MG63 (cell line): ENCODE measurements around the gene HOXD8. TPM values are rescaled to one million over a fixed set of nuclear protein-coding genes. Genes with fewer than 3 reads are reported as not detected.
A peak's percentile ranks its signal among the peaks of the same experiment; 100 is the strongest.

Experiments used
- DNase-seq: peaks from one replicate; pipeline ENCODE4 v3.0.0-alpha.2; 2020
- H3K27me3 ChIP-seq: fragments of 250-450 bp; sonication (Bioruptor Pico); 2 replicates; pipeline ENCODE4 v1.5.1; 2020; ENCODE audit warnings: mild to moderate bottlenecking, moderate library complexity
- H3K36me3 ChIP-seq: fragments of 250-450 bp; sonication (Bioruptor Pico); 2 replicates; pipeline ENCODE4 v1.5.1; 2020; ENCODE audit warnings: mild to moderate bottlenecking, moderate library complexity
- H3K4me3 ChIP-seq: fragments of 250-450 bp; sonication (Bioruptor Pico); 2 replicates; pipeline ENCODE4 v1.5.1; 2020; ENCODE audit warnings: mild to moderate bottlenecking, moderate library complexity
- H3K9me3 ChIP-seq: fragments of 250-450 bp; sonication (Bioruptor Pico); 2 replicates; pipeline ENCODE4 v1.5.1; 2020; ENCODE audit warnings: mild to moderate bottlenecking, moderate library complexity
- total RNA-seq: library from RNA; depleted of rRNA; stranded (reverse); fragments of >200 nt; shearing (Covaris generic); gene quantifications from 2 replicates; pipeline ENCODE4 v1.2.3, GENCODE V29; 2014; ENCODE audit warnings: low replicate concordance

The HOXD8 gene
- total RNA-seq, 1 experiment from 2014 or later, result 15.5 TPM

GRCh38 chr2:176088048-176088936 lies 41.2 kb upstream of the HOXD8 start:
- H3K9me3 ChIP-seq, result no peaks in the 10 kb centered on the region
- peaks cover 44% of the 10 kb centered on the region for H3K27me3 ChIP-seq
- DNase-seq, result peak; percentile 58
- H3K4me3 ChIP-seq, result peak overlapping the region; percentile 30
- H3K36me3 ChIP-seq, result no peaks in the 10 kb centered on the region

GRCh38 chr2:176088937-176089842 lies 40.3 kb upstream of the HOXD8 start:
- peaks cover 35% of the 10 kb centered on the region for H3K27me3 ChIP-seq

DNA sequence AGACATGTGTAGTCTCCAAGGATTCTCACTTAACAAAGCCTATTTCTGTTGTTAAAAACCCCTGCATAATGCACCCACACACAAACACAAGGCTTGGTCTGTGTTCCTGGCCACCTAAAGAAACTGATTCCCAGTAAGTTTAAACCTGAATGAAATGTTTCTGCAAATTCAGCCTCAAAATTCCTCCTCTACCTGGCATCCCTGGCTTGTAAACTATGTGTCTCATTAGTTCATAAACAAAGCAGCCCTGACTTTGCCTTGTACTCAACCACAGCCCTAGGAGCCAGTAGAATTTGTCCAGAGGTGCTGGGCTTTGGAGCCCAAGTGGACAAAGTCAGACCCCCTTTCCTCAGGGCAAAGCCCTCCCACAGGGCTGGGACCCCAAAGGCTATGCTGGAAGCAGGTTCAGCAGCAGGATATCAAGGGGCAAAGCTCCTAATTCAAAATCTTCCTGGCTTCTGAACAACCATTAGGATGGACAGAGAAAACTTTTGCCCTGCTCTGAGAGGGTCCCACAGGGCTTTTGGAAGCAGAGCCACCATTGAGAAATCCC lies 39.6 kb upstream of the HOXD8 start:
- no peak for DNase-seq
- H3K36me3 ChIP-seq, result peaks cover 4% of the 10 kb centered on the region; the same call in 1 of the 2 replicates
- H3K9me3 ChIP-seq, result no peaks in the 10 kb centered on the region
- no peak overlapping the region for H3K4me3 ChIP-seq
- peaks cover 30% of the 10 kb centered on the region for H3K27me3 ChIP-seq

More at GRCh38 chr2:176088937-176089842, 40.3 kb upstream of the HOXD8 start:
- Histone ChIP-seq H3K4me3 (no peak overlapping the region), H3K9me3 (no peaks in the 10 kb centered on the region), H3K36me3 (no peaks in the 10 kb centered on the region)
- DNase-seq, result no peak

DNA sequence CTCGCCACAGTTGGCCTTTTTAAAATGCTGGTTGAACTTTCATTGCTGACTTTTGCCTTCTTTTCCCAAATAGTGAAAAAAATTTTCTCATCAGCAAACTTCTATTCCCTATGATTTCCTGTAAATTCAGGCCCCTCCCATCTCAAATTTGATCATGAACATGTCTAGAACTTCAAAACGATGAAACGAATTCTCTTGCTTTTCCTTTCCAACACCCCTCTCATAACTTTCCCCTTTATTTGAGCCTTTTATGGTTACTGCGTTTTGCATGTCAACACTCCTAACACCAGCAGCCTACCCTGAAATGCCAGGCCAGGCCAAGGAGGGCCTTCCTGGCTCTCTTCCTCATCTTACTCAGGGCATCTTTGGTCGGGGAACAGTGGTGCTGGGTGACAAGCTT lies 38.6 kb upstream of the HOXD8 start:
- no peak for DNase-seq
- peaks cover 20% of the 10 kb centered on the region for H3K27me3 ChIP-seq
- H3K4me3 ChIP-seq, result no peak overlapping the region
- H3K36me3 ChIP-seq, result peaks cover 4% of the 10 kb centered on the region; the same call in 1 of the 2 replicates
- no peaks in the 10 kb centered on the region for H3K9me3 ChIP-seq

DNA sequence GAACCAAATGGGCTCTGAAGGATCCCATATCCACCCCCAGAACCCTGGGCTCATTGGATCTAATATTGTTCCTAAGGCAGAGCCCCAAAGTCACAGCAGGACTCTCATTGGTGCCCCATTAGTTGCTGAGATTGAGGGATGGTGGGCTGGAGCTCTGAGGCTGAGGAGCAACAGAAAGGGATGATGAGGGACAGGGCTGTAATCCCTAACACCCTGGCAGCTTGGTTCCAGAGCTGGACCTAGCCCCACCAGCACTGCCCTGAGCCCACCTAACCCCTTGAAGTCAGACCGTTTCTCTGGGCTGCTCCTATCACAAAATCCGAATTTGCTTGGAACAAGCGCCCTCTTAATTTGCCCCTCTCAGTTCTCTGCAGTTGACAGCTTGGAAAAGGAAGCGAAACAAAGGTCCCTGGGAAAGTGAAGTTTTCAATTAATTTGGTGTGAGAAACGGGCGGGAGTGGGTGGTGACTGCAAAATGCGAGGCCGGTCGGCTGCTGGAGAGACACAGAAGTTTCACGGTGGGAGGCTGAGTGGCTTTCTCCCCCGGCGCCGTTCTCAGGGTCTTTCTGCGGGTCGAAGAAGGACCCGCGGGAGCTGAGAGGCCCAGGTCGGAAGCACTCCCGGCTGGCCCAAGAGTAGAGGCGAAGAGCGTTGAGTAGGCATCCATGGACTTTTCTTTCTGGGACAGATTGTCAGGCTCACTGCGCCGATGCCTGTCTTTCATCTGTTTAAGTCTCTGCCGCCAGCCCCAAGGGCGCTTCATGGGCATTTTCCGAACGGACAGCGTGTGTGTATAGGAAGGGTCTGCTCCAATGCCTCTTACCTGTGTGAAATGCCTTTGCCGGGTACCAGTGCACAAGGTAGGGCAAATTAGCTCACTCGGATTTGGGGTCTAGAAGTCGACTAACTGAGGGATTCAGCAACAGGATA lies 37.9 kb upstream of the HOXD8 start:
- peaks cover 13% of the 10 kb centered on the region for H3K27me3 ChIP-seq
- DNase-seq, result no peak
- peaks cover 4% of the 10 kb centered on the region; the same call in 1 of the 2 replicates for H3K36me3 ChIP-seq
- no peaks in the 10 kb centered on the region for H3K9me3 ChIP-seq
- H3K4me3 ChIP-seq, result no peak overlapping the region

DNA sequence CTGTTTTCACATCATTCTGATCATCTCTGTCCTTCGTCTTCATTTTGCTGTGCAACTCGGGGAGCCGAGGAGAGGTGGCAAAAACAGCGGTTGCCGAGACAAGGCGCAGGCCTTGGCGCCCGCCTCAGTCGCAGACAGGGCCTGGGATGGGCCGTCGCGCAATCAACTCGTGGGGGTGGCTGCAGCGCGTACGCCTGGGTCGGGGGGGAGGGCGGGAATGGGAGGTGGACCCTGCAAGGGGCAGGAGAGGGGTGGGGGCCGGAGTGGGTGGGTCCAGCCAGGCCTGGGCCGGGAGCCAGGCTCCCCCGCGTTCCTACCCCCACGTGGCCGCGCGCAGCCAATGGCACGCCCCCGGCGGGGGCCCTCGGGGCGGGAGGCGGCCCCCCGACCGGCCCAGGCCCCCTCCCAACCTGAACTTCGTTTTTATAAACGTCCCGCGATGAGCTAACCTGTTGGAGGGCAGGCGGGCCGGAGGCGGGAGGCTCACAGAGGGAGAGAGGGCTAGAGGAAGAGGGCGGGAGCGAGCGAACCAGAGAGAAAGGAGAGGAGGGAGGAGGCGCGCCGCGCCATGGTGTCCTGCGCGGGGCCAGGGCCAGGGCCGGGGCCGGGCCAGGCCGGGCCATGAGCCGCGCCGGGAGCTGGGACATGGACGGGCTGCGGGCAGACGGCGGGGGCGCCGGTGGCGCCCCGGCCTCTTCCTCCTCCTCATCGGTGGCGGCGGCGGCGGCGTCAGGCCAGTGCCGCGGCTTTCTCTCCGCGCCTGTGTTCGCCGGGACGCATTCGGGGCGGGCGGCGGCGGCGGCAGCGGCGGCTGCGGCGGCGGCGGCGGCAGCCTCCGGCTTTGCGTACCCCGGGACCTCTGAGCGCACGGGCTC lies 37.0 kb upstream of the HOXD8 start, which contains the start of gene HOXD13:
Gene HOXD13, plus strand, starts transcription at position 452 of the 875 bp plus-strand sequence. Its CDS starts 170 bp downstream, at position 622.
- DNase-seq, result peak; percentile 61
- peaks cover 4% of the 10 kb centered on the region; the same call in 1 of the 2 replicates for H3K36me3 ChIP-seq
- peaks cover 13% of the 10 kb centered on the region for H3K27me3 ChIP-seq
- H3K4me3 ChIP-seq, result peak within 1 kb of the TSS; percentile 59
- no peaks in the 10 kb centered on the region for H3K9me3 ChIP-seq

GRCh38 chr2:176093145-176093897 lies 36.2 kb upstream of the HOXD8 start:
- Histone ChIP-seq H3K4me3 (peak overlapping the region; percentile 59), H3K9me3 (no peaks in the 10 kb centered on the region), H3K36me3 (peaks cover 4% of the 10 kb centered on the region; the same call in 1 of the 2 replicates), H3K27me3 (peaks cover 14% of the 10 kb centered on the region)
- peak; percentile 62 for DNase-seq

- no peak for DNase-seq
- Histone ChIP-seq H3K27me3 (peaks cover 13% of the 10 kb centered on the region), H3K36me3 (peaks cover 4% of the 10 kb centered on the region; the same call in 1 of the 2 replicates), H3K4me3 (peak overlapping the region; percentile 59), H3K9me3 (no peaks in the 10 kb centered on the region)
These were observed 35.6 kb upstream of the HOXD8 start for GRCh38 chr2:176093898-176094249.

DNA sequence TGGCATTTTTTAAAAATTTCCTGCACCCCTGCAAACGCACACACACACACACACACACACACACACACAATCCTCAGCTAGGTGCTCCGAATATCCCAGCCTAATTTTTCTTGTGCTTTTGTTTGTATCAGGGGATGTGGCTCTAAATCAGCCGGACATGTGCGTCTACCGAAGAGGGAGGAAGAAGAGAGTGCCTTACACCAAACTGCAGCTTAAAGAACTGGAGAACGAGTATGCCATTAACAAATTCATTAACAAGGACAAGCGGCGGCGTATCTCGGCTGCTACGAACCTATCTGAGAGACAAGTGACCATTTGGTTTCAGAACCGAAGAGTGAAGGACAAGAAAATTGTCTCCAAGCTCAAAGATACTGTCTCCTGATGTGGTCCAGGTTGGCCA lies 35.2 kb upstream of the HOXD8 start:
- Histone ChIP-seq H3K9me3 (no peaks in the 10 kb centered on the region), H3K4me3 (peak overlapping the region; percentile 59; the same call in 1 of the 2 replicates), H3K36me3 (peaks cover 4% of the 10 kb centered on the region; the same call in 1 of the 2 replicates), H3K27me3 (peaks cover 11% of the 10 kb centered on the region)
- DNase-seq, result no peak

- H3K36me3 ChIP-seq, result peaks cover 4% of the 10 kb centered on the region; the same call in 1 of the 2 replicates
- H3K4me3 ChIP-seq, result no peak overlapping the region
- no peak for DNase-seq
- peaks cover 2% of the 10 kb centered on the region; the same call in 1 of the 2 replicates for H3K27me3 ChIP-seq
- no peaks in the 10 kb centered on the region for H3K9me3 ChIP-seq
These were observed 34.1 kb upstream of the HOXD8 start for GRCh38 chr2:176095421-176095820.

DNA sequence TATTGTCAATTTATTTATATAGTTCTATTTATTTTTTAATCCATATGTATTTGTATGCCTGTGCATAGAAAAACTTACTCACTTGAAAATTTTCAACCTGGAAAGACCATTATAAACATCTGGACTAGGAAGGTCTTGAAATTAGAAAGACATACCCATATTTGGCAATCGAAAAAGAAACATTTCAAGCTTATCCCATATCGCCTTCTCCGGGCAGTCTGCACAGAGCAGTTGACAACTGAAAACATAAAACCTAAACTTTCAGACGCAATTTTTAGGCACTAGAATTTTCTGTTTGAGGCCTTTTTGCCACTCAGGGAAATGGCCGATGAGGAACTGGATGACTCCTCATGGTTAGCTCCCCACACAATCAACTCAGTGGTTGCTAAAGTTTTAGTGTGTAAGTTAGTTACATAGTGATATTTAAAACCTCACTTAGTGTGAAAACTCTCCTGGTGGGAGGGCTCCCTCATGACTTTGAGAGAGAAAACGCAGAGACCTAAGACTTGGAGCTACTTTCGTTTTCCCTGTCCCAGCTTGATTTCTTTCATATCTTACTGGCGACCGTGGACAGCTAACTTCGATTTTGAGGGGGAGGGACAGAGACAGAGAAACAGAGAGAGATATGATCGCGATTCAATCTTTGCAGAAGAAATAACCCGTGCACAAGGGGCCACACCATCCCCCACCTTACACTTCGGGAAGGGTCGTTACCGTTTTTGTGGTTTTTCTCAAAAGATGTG lies 33.1 kb upstream of the HOXD8 start:
- Histone ChIP-seq H3K4me3 (peak overlapping the region; percentile 63), H3K36me3 (peaks cover 4% of the 10 kb centered on the region; the same call in 1 of the 2 replicates), H3K27me3 (peaks cover 2% of the 10 kb centered on the region; the same call in 1 of the 2 replicates), H3K9me3 (no peaks in the 10 kb centered on the region)
- DNase-seq, result no peak

DNA sequence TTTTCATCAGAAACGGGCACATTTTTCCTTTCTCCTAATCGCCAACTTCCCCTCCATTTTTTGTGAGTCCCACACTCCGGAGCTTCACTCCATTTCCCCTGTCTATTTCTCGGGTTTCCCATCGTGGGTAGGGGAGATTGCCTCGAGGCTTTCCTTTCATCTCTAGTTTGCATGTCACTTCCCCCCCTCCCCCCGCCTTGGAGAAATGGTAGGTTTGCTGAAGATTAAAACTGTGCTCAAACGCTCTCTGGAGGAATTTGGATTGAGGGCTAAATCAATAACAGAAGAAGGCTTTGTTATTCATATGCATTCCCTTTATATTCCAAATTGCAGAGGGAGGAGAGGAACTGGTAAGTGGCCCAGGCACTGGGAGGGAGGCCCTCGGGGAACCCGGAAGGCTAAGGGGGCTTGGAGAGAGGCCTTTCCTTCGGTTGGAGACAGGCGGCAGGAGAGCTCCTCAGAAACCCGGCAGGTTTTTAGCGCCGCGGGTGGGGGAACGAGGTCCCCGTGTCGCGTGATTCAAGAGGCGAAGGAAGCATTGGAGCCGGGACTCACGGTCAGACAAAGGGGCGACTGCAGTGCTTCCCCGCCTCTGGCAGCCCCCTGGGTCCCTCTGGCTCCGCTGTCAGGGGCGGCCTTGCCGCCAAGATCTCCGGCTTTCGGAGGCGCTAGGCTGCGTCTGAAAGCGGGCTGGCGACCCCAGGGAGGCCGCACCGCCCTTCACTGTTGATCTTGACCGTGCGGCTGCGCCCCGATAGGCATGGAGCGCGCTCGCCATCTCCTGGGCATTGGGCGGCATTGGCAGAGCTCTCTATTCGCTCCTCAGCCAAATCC lies 32.3 kb upstream of the HOXD8 start:
- peak; percentile 85 for DNase-seq
- Histone ChIP-seq H3K9me3 (no peaks in the 10 kb centered on the region), H3K27me3 (peaks cover 2% of the 10 kb centered on the region; the same call in 1 of the 2 replicates), H3K4me3 (peak overlapping the region; percentile 63), H3K36me3 (peaks cover 4% of the 10 kb centered on the region; the same call in 1 of the 2 replicates)
